Measurements from ENCODE around the gene CSNK1G1.

Gene CSNK1G1

GRCh38 chr15:64148168-64148567, 207.8 kb downstream of the CSNK1G1 start:
- no peaks in the 10 kb centered on the region for H3K79me2 ChIP-seq (ENCODE audit: insufficient read depth, low read length)
- no peak overlapping the region for H3K4me2 ChIP-seq (ENCODE audit: low read length)
- no peak overlapping the region for H3K27ac ChIP-seq (ENCODE audit: low read depth, low read length, poor library complexity, severe bottlenecking)
- no peaks in the 10 kb centered on the region for H4K20me1 ChIP-seq (ENCODE audit: insufficient read depth, low read length)
- no peaks in the 10 kb centered on the region for H3F3A ChIP-seq (ENCODE audit: insufficient read depth, low read length)
- no peaks in the 10 kb centered on the region for H3K27me3 ChIP-seq (ENCODE audit: insufficient read depth, low read length)
- TF ChIP-seq CTCF (IDR thresholded peaks at IDR 0.05; ENCODE audit: low read length) (no peak), EZH2 (IDR thresholded peaks at IDR 0.05; ENCODE audit: borderline replicate concordance, low read length) (no peak)
- peaks cover 5% of the 10 kb centered on the region; the same call in 1 of the 2 replicates for H3K36me3 ChIP-seq (ENCODE audit: insufficient read depth, low read length)
- H3K4me1 ChIP-seq (ENCODE audit: insufficient read depth, low read length, severe bottlenecking), result peaks cover 32% of the 10 kb centered on the region
- no peak overlapping the region for H2AFZ ChIP-seq (ENCODE audit: low read length)
- H3K9me3 ChIP-seq (ENCODE audit: low read length), result no peaks in the 10 kb centered on the region
- no peak overlapping the region for H3K4me3 ChIP-seq (ENCODE audit: low read depth, low read length, poor library complexity, severe bottlenecking)
- H3K9me2 ChIP-seq (ENCODE audit: low read depth, low read length), result no peaks in the 10 kb centered on the region
- H3K9ac ChIP-seq (ENCODE audit: low read length), result no peak overlapping the region

- H3K4me1 ChIP-seq (ENCODE audit: insufficient read depth, low read length, severe bottlenecking), result peaks cover 21% of the 10 kb centered on the region
- H4K20me1 ChIP-seq (ENCODE audit: insufficient read depth, low read length), result no peaks in the 10 kb centered on the region
- no peaks in the 10 kb centered on the region for H3K27me3 ChIP-seq (ENCODE audit: insufficient read depth, low read length)
- peaks cover 11% of the 10 kb centered on the region; the same call in 1 of the 2 replicates for H3K36me3 ChIP-seq (ENCODE audit: insufficient read depth, low read length)
- no peak overlapping the region for H3K4me2 ChIP-seq (ENCODE audit: low read length)
- H3K9me3 ChIP-seq (ENCODE audit: low read length), result no peaks in the 10 kb centered on the region
- H3F3A ChIP-seq (ENCODE audit: insufficient read depth, low read length), result no peaks in the 10 kb centered on the region
- H3K27ac ChIP-seq (ENCODE audit: low read depth, low read length, poor library complexity, severe bottlenecking), result no peak overlapping the region
- H3K9ac ChIP-seq (ENCODE audit: low read length), result no peak overlapping the region
- no peaks in the 10 kb centered on the region for H3K9me2 ChIP-seq (ENCODE audit: low read depth, low read length)
- TF ChIP-seq EZH2 (IDR thresholded peaks at IDR 0.05; ENCODE audit: borderline replicate concordance, low read length) (no peak), CTCF (IDR thresholded peaks at IDR 0.05; ENCODE audit: low read length) (no peak)
- no peak overlapping the region for H3K4me3 ChIP-seq (ENCODE audit: low read depth, low read length, poor library complexity, severe bottlenecking)
- no peak overlapping the region for H2AFZ ChIP-seq (ENCODE audit: low read length)
- no peaks in the 10 kb centered on the region for H3K79me2 ChIP-seq (ENCODE audit: insufficient read depth, low read length)
Measured at GRCh38 chr15:64146885-64147681, 208.9 kb downstream of the CSNK1G1 start.

GRCh38 chr15:64146520-64146884, 209.5 kb downstream of the CSNK1G1 start:
- H4K20me1 ChIP-seq (ENCODE audit: insufficient read depth, low read length), result no peaks in the 10 kb centered on the region
- no peak overlapping the region for H3K4me3 ChIP-seq (ENCODE audit: low read depth, low read length, poor library complexity, severe bottlenecking)
- TF ChIP-seq EZH2 (IDR thresholded peaks at IDR 0.05; ENCODE audit: borderline replicate concordance, low read length), result no peak
- TF ChIP-seq CTCF (IDR thresholded peaks at IDR 0.05; ENCODE audit: low read length), result no peak
- H3K9ac ChIP-seq (ENCODE audit: low read length), result no peak overlapping the region
- no peak overlapping the region for H3K27ac ChIP-seq (ENCODE audit: low read depth, low read length, poor library complexity, severe bottlenecking)
- H3K27me3 ChIP-seq (ENCODE audit: insufficient read depth, low read length), result no peaks in the 10 kb centered on the region
- no peaks in the 10 kb centered on the region for H3K9me3 ChIP-seq (ENCODE audit: low read length)
- peaks cover 21% of the 10 kb centered on the region for H3K4me1 ChIP-seq (ENCODE audit: insufficient read depth, low read length, severe bottlenecking)
- no peak overlapping the region for H3K4me2 ChIP-seq (ENCODE audit: low read length)
- H3K9me2 ChIP-seq (ENCODE audit: low read depth, low read length), result no peaks in the 10 kb centered on the region
- no peaks in the 10 kb centered on the region for H3F3A ChIP-seq (ENCODE audit: insufficient read depth, low read length)
- H2AFZ ChIP-seq (ENCODE audit: low read length), result no peak overlapping the region
- no peaks in the 10 kb centered on the region for H3K79me2 ChIP-seq (ENCODE audit: insufficient read depth, low read length)
- H3K36me3 ChIP-seq (ENCODE audit: insufficient read depth, low read length), result peaks cover 12% of the 10 kb centered on the region; the same call in 1 of the 2 replicates

All from OCI-LY1 (cell line).